ENCODE data around the gene KLHL3. TPM values are rescaled to one million over a fixed set of nuclear protein-coding genes. Genes with fewer than 3 reads are reported as not detected.

KLHL3 gene
- total and polyA plus RNA-seq, 4 donors, result 0.91 to 8.8 (median 3.7) TPM

- DNase-seq (ENCODE audit: low spot score), result no peak
- TF ChIP-seq TAF1 (conservative IDR thresholded peaks at IDR 0.05), result no peak
- no peak for TF ChIP-seq CTCF (IDR thresholded peaks at IDR 0.05; ENCODE audit: low read depth, low read length, missing input control)
- no peak for TF ChIP-seq REST (IDR thresholded peaks at IDR 0.05)
- TF ChIP-seq YY1 (IDR thresholded peaks at IDR 0.05), result no peak
- TF ChIP-seq ATF3 (IDR thresholded peaks at IDR 0.05), result no peak
- no peak for TF ChIP-seq GABPA (IDR thresholded peaks at IDR 0.05 in 1 of 2, conservative IDR thresholded peaks at IDR 0.05 in 1 of 2)
- H3K36me3 ChIP-seq (ENCODE audit: control insufficient read depth in 4 of 4, insufficient read depth in 3 of 4, low read depth in 1 of 4, low read length in 3 of 4), result no peaks in the 10 kb centered on the region
- H3K9ac ChIP-seq (ENCODE audit: low read depth in 1 of 2, low read length in 2 of 2), result no peak overlapping the region
- no peaks in the 10 kb centered on the region for H3K4me1 ChIP-seq (ENCODE audit: control insufficient read depth in 4 of 4, insufficient read depth in 4 of 4, low read length in 3 of 4)
- no peak overlapping the region for H3K4me3 ChIP-seq (ENCODE audit: low read depth in 1 of 3, low read length in 3 of 3)
- H3K27me3 ChIP-seq (ENCODE audit: control insufficient read depth in 4 of 4, insufficient read depth in 4 of 4, low read length in 3 of 4), result no peaks in the 10 kb centered on the region
- H3K9me3 ChIP-seq (ENCODE audit: control insufficient read depth in 4 of 4, low read length in 3 of 4), result no peaks in the 10 kb centered on the region
- WGBS, result 83% methylated on average over 3 of the region's 3 CpGs
- no peak overlapping the region for H3K27ac ChIP-seq (ENCODE audit: low read depth in 1 of 2, low read length in 2 of 2)
Measured at GRCh38 chr5:137700282-137700680, 35.6 kb downstream of the KLHL3 start.

- Histone ChIP-seq H3K36me3 (ENCODE audit: control insufficient read depth in 4 of 4, insufficient read depth in 3 of 4, low read depth in 1 of 4, low read length in 3 of 4) (no peaks in the 10 kb centered on the region), H3K9ac (ENCODE audit: low read depth in 1 of 2, low read length in 2 of 2) (no peak overlapping the region), H3K27ac (ENCODE audit: low read depth in 1 of 2, low read length in 2 of 2) (no peak overlapping the region), H3K4me1 (ENCODE audit: control insufficient read depth in 4 of 4, insufficient read depth in 4 of 4, low read length in 3 of 4) (no peaks in the 10 kb centered on the region), H3K4me3 (ENCODE audit: low read depth in 1 of 3, low read length in 3 of 3) (no peak overlapping the region), H3K9me3 (ENCODE audit: control insufficient read depth in 4 of 4, low read length in 3 of 4) (no peaks in the 10 kb centered on the region), H3K27me3 (ENCODE audit: control insufficient read depth in 4 of 4, insufficient read depth in 4 of 4, low read length in 3 of 4) (no peaks in the 10 kb centered on the region)
- no peak for DNase-seq (ENCODE audit: low spot score)
- 85% methylated on average over 9 of the region's 9 CpGs for WGBS
- no peak for TF ChIP-seq SP1 (IDR thresholded peaks at IDR 0.05)
Measured at GRCh38 chr5:137699336-137700281, 36.3 kb downstream of the KLHL3 start.

- H3K27ac ChIP-seq (ENCODE audit: low read depth in 1 of 2, low read length in 2 of 2), result no peak overlapping the region
- no peak for DNase-seq (ENCODE audit: low spot score)
- no peak overlapping the region for H3K4me3 ChIP-seq (ENCODE audit: low read depth in 1 of 3, low read length in 3 of 3)
- WGBS, result 3% methylated on average over 1 of the region's 1 CpG
- H3K9me3 ChIP-seq (ENCODE audit: control insufficient read depth in 4 of 4, low read length in 3 of 4), result no peaks in the 10 kb centered on the region
- peaks cover 0 to 18% (median 11%) of the 10 kb centered on the region in 4 donors for H3K4me1 ChIP-seq (ENCODE audit: control insufficient read depth in 4 of 4, insufficient read depth in 4 of 4, low read length in 3 of 4)
- H3K27me3 ChIP-seq (ENCODE audit: control insufficient read depth in 4 of 4, insufficient read depth in 4 of 4, low read length in 3 of 4), result no peaks in the 10 kb centered on the region
- H3K36me3 ChIP-seq (ENCODE audit: control insufficient read depth in 4 of 4, insufficient read depth in 3 of 4, low read depth in 1 of 4, low read length in 3 of 4), result no peaks in the 10 kb centered on the region
- H3K9ac ChIP-seq (ENCODE audit: low read depth in 1 of 2, low read length in 2 of 2), result no peak overlapping the region
- TF ChIP-seq TAF1 (conservative IDR thresholded peaks at IDR 0.05), result no peak
- no peak for TF ChIP-seq FOXA2 (IDR thresholded peaks at IDR 0.05)
- no peak for TF ChIP-seq FOXA1 (IDR thresholded peaks at IDR 0.05)
- TF ChIP-seq RXRA (IDR thresholded peaks at IDR 0.05), result no peak
- no peak for TF ChIP-seq HNF4G (IDR thresholded peaks at IDR 0.05)
- TF ChIP-seq GABPA (IDR thresholded peaks at IDR 0.05 in 1 of 2, conservative IDR thresholded peaks at IDR 0.05 in 1 of 2), result no peak
- no peak for TF ChIP-seq ZBTB33 (IDR thresholded peaks at IDR 0.05)
- TF ChIP-seq NR2F2 (IDR thresholded peaks at IDR 0.05), result no peak
- no peak for TF ChIP-seq HNF4A (conservative IDR thresholded peaks at IDR 0.05)
- no peak for TF ChIP-seq RAD21 (IDR thresholded peaks at IDR 0.05)
- no peak for TF ChIP-seq JUND (IDR thresholded peaks at IDR 0.05)
- TF ChIP-seq YY1 (IDR thresholded peaks at IDR 0.05), result no peak
- TF ChIP-seq MAX (IDR thresholded peaks at IDR 0.05), result no peak
- no peak for TF ChIP-seq ATF3 (IDR thresholded peaks at IDR 0.05)
Measured at GRCh38 chr5:137696481-137696880, 39.4 kb downstream of the KLHL3 start.

All from liver (tissue), 9 donors.